Coronary artery (tissue), 2 donors: ENCODE results near the gene SAP30BP.
A peak's percentile ranks its signal among the peaks of the same experiment; 100 is the strongest.

Experiments
- DNase-seq: peaks from one replicate; pipeline ENCODE4 v3.0.0-alpha.2; 2017; ENCODE audit warnings: low spot score
- H3K27ac ChIP-seq, 2 donors: fragments of 200-600 bp; sonication (generic); one replicate each; pipeline ENCODE4 v1.5.1; 2016 to 2019
- H3K4me3 ChIP-seq: fragments of 200-600 bp; sonication (generic); 2 replicates; pipeline ENCODE4 v1.5.1; 2016; ENCODE audit warnings: mild to moderate bottlenecking, moderate library complexity
- TF ChIP-seq, protein P1 (sequence below): fragments of 200-600 bp; sonication (generic); IDR thresholded peaks from one replicate; pipeline ENCODE4 v1.5.1; 2019; ENCODE audit warnings: antibody characterized with exemption

SAP30BP gene

GRCh38 chr17:75672011-75672410, 4.9 kb downstream of the SAP30BP start:
- TF ChIP-seq, protein P1, sequence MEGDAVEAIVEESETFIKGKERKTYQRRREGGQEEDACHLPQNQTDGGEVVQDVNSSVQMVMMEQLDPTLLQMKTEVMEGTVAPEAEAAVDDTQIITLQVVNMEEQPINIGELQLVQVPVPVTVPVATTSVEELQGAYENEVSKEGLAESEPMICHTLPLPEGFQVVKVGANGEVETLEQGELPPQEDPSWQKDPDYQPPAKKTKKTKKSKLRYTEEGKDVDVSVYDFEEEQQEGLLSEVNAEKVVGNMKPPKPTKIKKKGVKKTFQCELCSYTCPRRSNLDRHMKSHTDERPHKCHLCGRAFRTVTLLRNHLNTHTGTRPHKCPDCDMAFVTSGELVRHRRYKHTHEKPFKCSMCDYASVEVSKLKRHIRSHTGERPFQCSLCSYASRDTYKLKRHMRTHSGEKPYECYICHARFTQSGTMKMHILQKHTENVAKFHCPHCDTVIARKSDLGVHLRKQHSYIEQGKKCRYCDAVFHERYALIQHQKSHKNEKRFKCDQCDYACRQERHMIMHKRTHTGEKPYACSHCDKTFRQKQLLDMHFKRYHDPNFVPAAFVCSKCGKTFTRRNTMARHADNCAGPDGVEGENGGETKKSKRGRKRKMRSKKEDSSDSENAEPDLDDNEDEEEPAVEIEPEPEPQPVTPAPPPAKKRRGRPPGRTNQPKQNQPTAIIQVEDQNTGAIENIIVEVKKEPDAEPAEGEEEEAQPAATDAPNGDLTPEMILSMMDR: no peak
- no peak overlapping the region for H3K27ac ChIP-seq
- H3K4me3 ChIP-seq: no peak overlapping the region
- no peak for DNase-seq

DNA sequence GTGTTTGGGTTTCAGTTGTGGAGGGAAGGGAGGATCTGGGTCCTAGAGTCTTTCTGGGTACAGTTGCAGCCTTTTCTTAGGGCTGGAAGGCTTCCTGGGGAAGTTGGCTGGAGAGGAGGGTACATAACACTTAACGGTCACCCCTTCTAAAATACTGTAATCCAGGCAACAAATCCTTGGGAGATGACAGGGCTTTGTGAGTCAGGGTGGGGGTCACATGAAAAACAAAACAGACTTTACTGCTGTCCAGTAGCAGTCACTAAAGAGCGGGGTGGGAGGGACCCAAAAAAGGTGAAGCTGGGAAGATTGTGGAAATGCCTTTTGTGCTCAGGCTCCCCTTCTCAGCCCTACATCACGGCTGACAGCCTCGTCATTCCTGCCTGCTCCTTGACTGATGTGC, 6.3 kb downstream of the SAP30BP start:
- no peak for DNase-seq
- no peak overlapping the region for H3K4me3 ChIP-seq
- H3K27ac ChIP-seq: no peak overlapping the region
- TF ChIP-seq, protein P1: no peak

DNA sequence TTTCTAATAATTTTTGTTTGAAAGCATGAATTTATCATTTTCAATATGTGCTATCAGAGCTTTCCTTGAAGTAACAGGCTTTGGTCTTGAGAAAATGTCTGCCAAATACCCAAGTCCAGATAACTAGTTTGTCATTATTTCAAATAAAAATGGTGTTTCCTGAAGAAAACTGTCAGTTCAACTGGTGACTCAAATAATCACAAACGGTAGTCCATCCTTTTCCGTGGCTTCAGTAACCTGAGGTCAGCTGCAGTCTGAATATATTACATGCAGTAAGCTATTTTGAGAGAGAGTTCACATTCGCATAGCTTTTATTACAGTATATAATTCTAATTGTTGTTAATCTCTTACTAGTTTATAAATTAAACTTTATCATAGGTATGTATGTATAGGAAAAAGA, 9.3 kb downstream of the SAP30BP start:
- no peak for DNase-seq
- Histone ChIP-seq H3K4me3 (no peak overlapping the region), H3K27ac (no peak overlapping the region)

DNA sequence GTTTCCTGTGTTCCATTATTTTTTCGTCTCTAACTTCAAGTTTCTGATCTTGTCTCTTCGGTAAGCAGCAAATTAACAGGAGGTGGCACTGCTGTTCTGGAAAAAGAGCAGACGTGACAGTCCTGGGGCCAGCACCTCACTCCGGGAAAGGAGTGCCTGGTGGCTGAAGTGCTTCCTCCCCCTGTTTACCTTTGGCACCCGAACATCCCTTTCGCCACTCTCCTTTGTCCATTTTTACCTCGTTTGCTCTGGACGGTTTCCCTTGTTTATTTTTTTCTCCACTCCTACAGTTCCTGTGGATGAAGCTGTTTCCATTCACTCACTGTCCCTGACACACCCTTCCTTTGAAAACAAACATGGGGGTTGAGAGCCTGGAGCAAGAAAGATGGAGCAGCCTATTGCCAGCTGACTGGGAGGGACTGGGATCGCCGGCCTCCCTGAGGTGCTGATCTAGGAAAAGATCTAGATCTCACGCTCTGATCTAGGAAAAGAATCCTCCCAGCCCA, 12.6 kb downstream of the SAP30BP start:
- Histone ChIP-seq H3K27ac (peak overlapping the region in 1 of 2 donors; percentile 50), H3K4me3 (no peak overlapping the region)
- TF ChIP-seq, protein P1: no peak
- no peak for DNase-seq

More for the DNA sequence above, 9.3 kb downstream of the SAP30BP start:
- TF ChIP-seq, protein P1: no peak

DNA sequence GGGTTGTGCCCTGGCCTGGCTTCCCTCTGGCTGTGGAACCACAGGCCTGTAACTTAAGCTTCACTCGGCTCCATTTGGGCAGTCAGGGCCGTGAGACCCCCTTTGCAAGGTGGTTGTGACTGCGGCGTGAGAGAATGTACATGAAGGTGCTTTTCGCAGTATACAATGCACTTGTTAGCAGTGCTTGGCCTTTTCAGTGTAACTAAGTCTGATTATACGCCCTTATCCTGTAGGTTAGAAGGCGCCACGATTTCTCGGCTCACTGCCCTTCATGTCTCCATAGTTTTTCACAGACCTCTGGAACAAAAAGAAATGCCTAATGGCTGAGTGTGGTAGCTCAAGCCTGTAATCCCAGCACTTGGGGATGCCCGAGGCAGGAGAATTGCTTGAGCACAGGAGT, 13.3 kb downstream of the SAP30BP start:
- no peak for DNase-seq
- TF ChIP-seq, protein P1: no peak
- H3K27ac ChIP-seq: peak overlapping the region in 1 of 2 donors; percentile 48
- H3K4me3 ChIP-seq: no peak overlapping the region

- DNase-seq: no peak
- Histone ChIP-seq H3K4me3 (no peak overlapping the region), H3K27ac (peak overlapping the region in 1 of 2 donors; percentile 48)
- TF ChIP-seq, protein P1: no peak
Measured at GRCh38 chr17:75681289-75681688, 14.2 kb downstream of the SAP30BP start.

GRCh38 chr17:75683583-75683982, 16.4 kb downstream of the SAP30BP start:
- Histone ChIP-seq H3K27ac (peak overlapping the region in 1 of 2 donors; percentile 50), H3K4me3 (no peak overlapping the region)
- DNase-seq: no peak
- TF ChIP-seq, protein P1: no peak
